Choroid plexus epithelial cell (primary cell): ENCODE results near the gene PRRX2.
A peak's percentile ranks its signal among the peaks of the same experiment; 100 is the strongest.

Experiments
- DNase-seq: peaks from one replicate; pipeline ENCODE4 v3.0.0-alpha.2; 2010; ENCODE audit warnings: low read depth
- H3K4me3 ChIP-seq: 2 replicates; pipeline ENCODE4 v1.5.1; 2011; ENCODE audit warnings: low read depth, mild to moderate bottlenecking, control low read depth, low read length, moderate library complexity
- CTCF ChIP-seq: conservative IDR thresholded peaks from 2 replicates; pipeline ENCODE4 v1.5.1; 2011; ENCODE audit warnings: low read depth, mild to moderate bottlenecking, control low read depth, inconsistent platforms, low read length, moderate library complexity

PRRX2 gene

GRCh38 chr9:129696944-129697655 lies 31.7 kb downstream of the PRRX2 start:
- H3K4me3 ChIP-seq = peak overlapping the region; percentile 57
- DNase-seq = peak; percentile 23
- TF ChIP-seq CTCF = no peak

GRCh38 chr9:129697656-129698253 lies 32.3 kb downstream of the PRRX2 start:
- DNase-seq = peak; percentile 41
- H3K4me3 ChIP-seq = peak overlapping the region; percentile 57
- no peak for TF ChIP-seq CTCF

- H3K4me3 ChIP-seq = no peak overlapping the region
- no peak for DNase-seq
- TF ChIP-seq CTCF = no peak
Measured at GRCh38 chr9:129698254-129698757, 32.9 kb downstream of the PRRX2 start.

GRCh38 chr9:129701054-129701453 lies 35.6 kb downstream of the PRRX2 start:
- no peak for DNase-seq
- no peak for TF ChIP-seq CTCF
- H3K4me3 ChIP-seq = no peak overlapping the region

- no peak for TF ChIP-seq CTCF
- DNase-seq = no peak
- H3K4me3 ChIP-seq = no peak overlapping the region
Measured at GRCh38 chr9:129701549-129701948, 36.1 kb downstream of the PRRX2 start.

- DNase-seq = no peak
- TF ChIP-seq CTCF = no peak
Measured at GRCh38 chr9:129702589-129703520, 37.4 kb downstream of the PRRX2 start.

More at GRCh38 chr9:129702589-129703520, 37.4 kb downstream of the PRRX2 start:
- H3K4me3 ChIP-seq = no peak overlapping the region
